ENCODE data around the gene GANC. TPM values are rescaled to one million over a fixed set of nuclear protein-coding genes. Genes with fewer than 3 reads are reported as not detected.
A peak's percentile ranks its signal among the peaks of the same experiment; 100 is the strongest.
"Not testable (repeated sequence)": the region's sequence is repeated elsewhere in the genome, so short reads cannot be mapped to it uniquely, and the experiment has no call there.

Gene GANC
- total RNA-seq, 6 experiments from 2014 or later: 23.7 to 30.8 (median 29.5) TPM

- Mint-ChIP-seq H3K4me3 (no peak overlapping the region), H3K27me3 (ENCODE audit: insufficient read depth) (no peaks in the 10 kb centered on the region; the same call in 1 of the 2 replicates), H3K27ac (no peak overlapping the region; the same call in 1 of the 2 replicates), H3K4me1 (ENCODE audit: low read depth) (peaks cover 13% of the 10 kb centered on the region), H3K9me3 (no peaks in the 10 kb centered on the region), H3K36me3 (ENCODE audit: low read depth) (peaks cover 28% of the 10 kb centered on the region)
- DNase-seq: no peak
- TF ChIP-seq, protein P1, sequence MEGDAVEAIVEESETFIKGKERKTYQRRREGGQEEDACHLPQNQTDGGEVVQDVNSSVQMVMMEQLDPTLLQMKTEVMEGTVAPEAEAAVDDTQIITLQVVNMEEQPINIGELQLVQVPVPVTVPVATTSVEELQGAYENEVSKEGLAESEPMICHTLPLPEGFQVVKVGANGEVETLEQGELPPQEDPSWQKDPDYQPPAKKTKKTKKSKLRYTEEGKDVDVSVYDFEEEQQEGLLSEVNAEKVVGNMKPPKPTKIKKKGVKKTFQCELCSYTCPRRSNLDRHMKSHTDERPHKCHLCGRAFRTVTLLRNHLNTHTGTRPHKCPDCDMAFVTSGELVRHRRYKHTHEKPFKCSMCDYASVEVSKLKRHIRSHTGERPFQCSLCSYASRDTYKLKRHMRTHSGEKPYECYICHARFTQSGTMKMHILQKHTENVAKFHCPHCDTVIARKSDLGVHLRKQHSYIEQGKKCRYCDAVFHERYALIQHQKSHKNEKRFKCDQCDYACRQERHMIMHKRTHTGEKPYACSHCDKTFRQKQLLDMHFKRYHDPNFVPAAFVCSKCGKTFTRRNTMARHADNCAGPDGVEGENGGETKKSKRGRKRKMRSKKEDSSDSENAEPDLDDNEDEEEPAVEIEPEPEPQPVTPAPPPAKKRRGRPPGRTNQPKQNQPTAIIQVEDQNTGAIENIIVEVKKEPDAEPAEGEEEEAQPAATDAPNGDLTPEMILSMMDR (IDR thresholded peaks at IDR 0.05): no peak
These were observed 42.5 kb downstream of the GANC start for GRCh38 chr15:42315521-42315920.

GRCh38 chr15:42316282-42316805 is 43.3 kb downstream of the GANC start:
- H3K27ac Mint-ChIP-seq; H3K9me3 Mint-ChIP-seq; H3K27me3 Mint-ChIP-seq (ENCODE audit: insufficient read depth); DNase-seq; H3K4me3 Mint-ChIP-seq: not testable (repeated sequence)
- H3K4me1 Mint-ChIP-seq (ENCODE audit: low read depth): peaks cover 21% of the 10 kb centered on the region
- peaks cover 25% of the 10 kb centered on the region for H3K36me3 Mint-ChIP-seq (ENCODE audit: low read depth)

- Mint-ChIP-seq H3K4me3 (no peak overlapping the region), H3K27ac (no peak overlapping the region), H3K4me1 (ENCODE audit: low read depth) (peaks cover 47% of the 10 kb centered on the region), H3K27me3 (ENCODE audit: insufficient read depth) (no peaks in the 10 kb centered on the region; the same call in none of the 2 replicates), H3K36me3 (ENCODE audit: low read depth) (peaks cover 33% of the 10 kb centered on the region), H3K9me3 (no peaks in the 10 kb centered on the region)
- TF ChIP-seq, protein P1 (IDR thresholded peaks at IDR 0.05): no peak
- DNase-seq: no peak
These were observed 46.2 kb downstream of the GANC start for GRCh38 chr15:42319206-42319605.

DNA sequence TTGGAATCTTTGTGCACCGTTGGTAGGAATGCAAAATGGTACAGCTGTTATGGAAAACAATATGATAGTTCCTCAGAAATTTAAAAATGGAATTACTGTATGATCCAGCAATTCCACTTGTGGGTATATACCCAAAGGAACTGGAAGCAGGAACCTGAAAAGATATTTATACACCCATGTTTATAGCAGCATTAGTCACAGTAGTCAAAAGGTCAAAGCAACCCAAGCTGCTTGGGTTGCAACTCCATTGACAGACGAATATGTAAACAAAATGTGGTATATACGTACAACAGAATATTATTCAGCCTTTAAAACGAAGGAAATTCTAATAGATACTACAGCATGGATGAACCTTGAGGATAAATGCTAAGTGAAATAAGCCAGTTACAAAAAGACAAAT is 51.3 kb downstream of the GANC start:
- H3K4me1 Mint-ChIP-seq (ENCODE audit: low read depth): peaks cover 48% of the 10 kb centered on the region
- H3K36me3 Mint-ChIP-seq (ENCODE audit: low read depth): peaks cover 35% of the 10 kb centered on the region
- no peaks in the 10 kb centered on the region; the same call in 1 of the 2 replicates for H3K27me3 Mint-ChIP-seq (ENCODE audit: insufficient read depth)
- no peak overlapping the region for H3K4me3 Mint-ChIP-seq
- TF ChIP-seq, protein P1 (IDR thresholded peaks at IDR 0.05): no peak
- no peaks in the 10 kb centered on the region for H3K9me3 Mint-ChIP-seq
- peak; percentile 39 for DNase-seq
- H3K27ac Mint-ChIP-seq: no peak overlapping the region

- DNase-seq: no peak
- H3K36me3 Mint-ChIP-seq (ENCODE audit: low read depth): peaks cover 16% of the 10 kb centered on the region; the same call in 1 of the 2 replicates
- TF ChIP-seq, protein P1 (IDR thresholded peaks at IDR 0.05): no peak
- H3K9me3 Mint-ChIP-seq: no peaks in the 10 kb centered on the region
- no peak overlapping the region for H3K27ac Mint-ChIP-seq
- H3K27me3 Mint-ChIP-seq (ENCODE audit: insufficient read depth): no peaks in the 10 kb centered on the region
- no peak overlapping the region for H3K4me3 Mint-ChIP-seq
- H3K4me1 Mint-ChIP-seq (ENCODE audit: low read depth): peaks cover 38% of the 10 kb centered on the region
These were observed 56.2 kb downstream of the GANC start for GRCh38 chr15:42329161-42329560.

DNA sequence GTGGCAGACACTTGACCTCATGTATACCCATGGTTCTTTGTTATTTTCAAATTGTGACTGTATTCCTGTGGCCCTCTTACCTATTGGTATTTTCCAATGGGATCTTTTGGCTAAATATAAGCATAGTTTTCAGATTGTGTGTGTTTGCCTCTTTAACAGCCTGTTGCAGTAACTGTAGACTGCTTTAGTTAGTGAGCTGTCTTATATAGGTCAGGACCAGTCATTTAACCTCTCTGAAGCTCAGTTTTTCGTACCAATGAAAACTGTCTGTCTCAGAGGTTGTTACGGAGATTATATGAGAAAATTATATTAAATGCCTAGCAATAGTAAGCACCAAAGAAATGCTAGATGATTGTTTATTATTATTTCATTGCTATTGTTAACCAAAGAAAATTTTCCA is 57.0 kb downstream of the GANC start:
- Mint-ChIP-seq H3K36me3 (ENCODE audit: low read depth) (peaks cover 23% of the 10 kb centered on the region), H3K9me3 (peaks cover 6% of the 10 kb centered on the region), H3K4me1 (ENCODE audit: low read depth) (peaks cover 31% of the 10 kb centered on the region), H3K27me3 (ENCODE audit: insufficient read depth) (no peaks in the 10 kb centered on the region), H3K27ac (no peak overlapping the region), H3K4me3 (no peak overlapping the region)
- DNase-seq: no peak
- TF ChIP-seq, protein P1 (IDR thresholded peaks at IDR 0.05): no peak
